Right atrium auricular region (tissue), 2 donors: ENCODE results near the gene MSGN1. TPM values are rescaled to one million over a fixed set of nuclear protein-coding genes. Genes with fewer than 3 reads are reported as not detected.
"Not testable (repeated sequence)": the region's sequence is repeated elsewhere in the genome, so short reads cannot be mapped to it uniquely, and the experiment has no call there.

Source experiments
- DNase-seq: peaks from one replicate; pipeline ENCODE4 v3.0.0-alpha.2; 2019; ENCODE audit warnings: low spot score
- H3K27ac ChIP-seq, 2 donors: fragments of 200-600 bp; sonication (generic); 1 replicate in 1 of 2; 2 replicates in 1 of 2; pipeline ENCODE4 v1.5.1; 2016 to 2019
- H3K27me3 ChIP-seq, 2 donors: fragments of 200-600 bp; sonication (generic); one replicate each; pipeline versions ENCODE4 v1.5.1 to v1.6.0; 2017 to 2019
- H3K36me3 ChIP-seq: fragments of 200-600 bp; sonication (generic); one replicate; pipeline ENCODE4 v1.5.1; 2016
- H3K4me1 ChIP-seq, 2 donors: fragments of 200-600 bp; sonication (generic); one replicate each; pipeline versions ENCODE4 v1.5.1 to v1.6.0; 2017 to 2019
- H3K4me3 ChIP-seq, 2 donors: fragments of 200-600 bp; sonication (generic); 1 replicate in 1 of 2; 2 replicates in 1 of 2; pipeline ENCODE4 v1.5.1; 2017 to 2019; ENCODE audit warnings: mild to moderate bottlenecking in 1 of 2, moderate library complexity in 1 of 2
- H3K9me3 ChIP-seq, 2 donors: fragments of 200-600 bp; sonication (generic); one replicate each; pipeline ENCODE4 v1.5.1; 2019
- CTCF ChIP-seq, 2 donors: fragments of 200-600 bp; sonication (generic); IDR thresholded peaks; one replicate each; pipeline ENCODE4 v1.5.1; 2019; ENCODE audit warnings: antibody characterized with exemption in 2 of 2
- total RNA-seq, 2 donors: library from RNA; depleted of rRNA; stranded (reverse); fragments of >200 nt; gene quantifications; one replicate each; pipeline ENCODE4 v1.1.0, GENCODE V29; 2016

Gene MSGN1
- total RNA-seq, 2 donors from 2014 or later, result not detected

GRCh38 chr2:17815468-17816184 is 634 bp upstream of the MSGN1 start:
- Histone ChIP-seq H3K4me1 (peaks cover 0 to 16% of the 10 kb centered on the region in 2 donors), H3K27ac (no peak overlapping the region), H3K36me3 (no peaks in the 10 kb centered on the region), H3K9me3 (no peaks in the 10 kb centered on the region), H3K27me3 (no peaks in the 10 kb centered on the region), H3K4me3 (no peak overlapping the region)
- TF ChIP-seq CTCF (IDR thresholded peaks at IDR 0.05), result no peak
- DNase-seq, result no peak

DNA sequence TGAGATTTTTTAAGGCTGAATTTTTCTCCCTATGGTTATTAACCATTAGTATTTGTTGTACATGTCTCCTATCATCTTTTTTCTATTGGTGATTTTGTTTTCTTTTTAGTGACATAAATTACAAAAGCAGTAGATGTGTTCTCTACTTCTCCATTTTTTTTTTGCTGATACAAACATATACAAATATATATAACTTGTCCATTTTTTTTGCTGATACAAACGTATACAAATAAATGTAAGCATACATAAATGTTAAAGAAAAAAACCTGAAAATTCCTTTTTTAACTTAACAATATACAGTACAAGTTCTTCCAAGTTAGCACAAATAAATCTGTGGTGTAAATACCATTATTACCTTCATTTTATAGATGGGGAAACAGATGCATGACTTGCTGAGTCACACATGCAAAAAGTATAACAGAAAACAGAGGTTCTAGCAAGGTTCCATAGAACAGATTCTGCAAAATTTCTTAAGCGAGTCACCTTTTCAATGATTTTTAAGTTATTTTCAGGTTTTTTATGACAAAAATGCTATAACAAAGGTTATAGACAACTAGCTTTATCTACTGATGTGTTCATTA is 2.1 kb downstream of the MSGN1 start:
- Histone ChIP-seq H3K9me3 (no peaks in the 10 kb centered on the region), H3K4me3 (no peak overlapping the region), H3K36me3 (no peaks in the 10 kb centered on the region), H3K27me3 (no peaks in the 10 kb centered on the region), H3K27ac (no peak overlapping the region), H3K4me1 (peaks cover 0 to 34% of the 10 kb centered on the region in 2 donors)
- no peak for TF ChIP-seq CTCF (IDR thresholded peaks at IDR 0.05)
- DNase-seq, result no peak

DNA sequence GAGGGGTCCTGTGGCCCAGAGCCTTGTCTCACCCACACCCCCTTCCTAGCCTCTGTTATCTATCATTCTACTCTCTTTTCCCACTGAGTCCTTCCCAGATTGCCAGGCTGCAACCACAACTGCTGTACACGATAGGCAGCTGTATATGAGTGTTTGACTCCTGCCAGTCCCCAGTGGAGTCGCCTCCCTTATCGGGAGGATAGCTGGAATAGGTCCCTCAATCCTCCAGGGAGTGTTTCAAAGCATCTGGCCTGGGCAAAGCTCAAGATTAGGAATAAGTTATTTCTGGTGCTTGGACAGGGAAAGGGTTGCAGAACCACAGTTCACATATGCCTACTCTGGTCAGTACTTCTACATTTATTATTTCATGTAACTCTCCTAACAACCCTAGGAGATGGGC is 4.8 kb downstream of the MSGN1 start:
- Histone ChIP-seq H3K4me1 (peaks cover 0 to 35% of the 10 kb centered on the region in 2 donors), H3K27ac (peak overlapping the region; percentile 76 to 82), H3K36me3 (no peaks in the 10 kb centered on the region), H3K27me3 (no peaks in the 10 kb centered on the region), H3K4me3 (no peak overlapping the region), H3K9me3 (no peaks in the 10 kb centered on the region)
- no peak for TF ChIP-seq CTCF (IDR thresholded peaks at IDR 0.05)
- no peak for DNase-seq

GRCh38 chr2:17821535-17822444 is 5.5 kb downstream of the MSGN1 start:
- Histone ChIP-seq H3K36me3 (no peaks in the 10 kb centered on the region), H3K27ac (peak overlapping the region; percentile 76 to 82), H3K4me1 (peaks cover 0 to 35% of the 10 kb centered on the region in 2 donors), H3K9me3 (no peaks in the 10 kb centered on the region), H3K4me3 (no peak overlapping the region), H3K27me3 (no peaks in the 10 kb centered on the region)
- no peak for DNase-seq
- no peak for TF ChIP-seq CTCF (IDR thresholded peaks at IDR 0.05)

DNA sequence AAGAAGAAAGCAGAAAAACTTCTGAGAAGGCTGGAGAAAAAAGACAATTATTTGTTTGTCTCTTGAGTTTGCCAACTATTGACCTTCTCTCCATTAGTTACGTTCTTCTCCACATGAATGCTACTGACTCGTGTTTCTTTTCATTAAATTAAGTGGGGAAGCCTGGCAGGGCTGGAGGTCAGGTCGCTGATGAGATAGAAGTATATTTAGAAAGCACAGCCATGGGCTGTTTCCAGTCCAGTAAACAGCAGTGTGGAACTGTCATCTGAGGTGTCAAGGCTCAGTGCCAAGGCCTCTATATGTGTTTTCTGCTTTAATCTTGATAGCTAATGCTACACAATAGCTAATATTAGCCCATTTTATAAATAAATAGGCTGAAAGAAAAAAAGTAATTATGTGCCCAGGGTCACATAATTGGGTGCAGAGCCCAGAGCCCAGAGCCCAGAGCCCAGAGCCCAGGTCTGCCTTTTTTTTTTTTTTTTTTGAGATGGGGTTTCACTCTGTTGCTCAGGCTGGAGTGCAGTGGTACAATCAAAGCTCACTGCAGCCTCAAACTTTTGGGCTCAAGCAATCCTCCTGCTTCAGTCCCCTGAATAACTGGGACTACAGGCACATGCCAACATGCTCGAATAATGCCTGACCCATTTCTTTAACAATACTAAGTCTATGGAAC is 6.3 kb downstream of the MSGN1 start:
- H3K27me3 ChIP-seq, result no peaks in the 10 kb centered on the region
- peaks cover 0 to 35% of the 10 kb centered on the region in 2 donors for H3K4me1 ChIP-seq
- DNase-seq, result no peak
- H3K4me3 ChIP-seq, result no peak overlapping the region
- H3K27ac ChIP-seq, result peak overlapping the region; percentile 76 to 82
- H3K36me3 ChIP-seq, result no peaks in the 10 kb centered on the region
- TF ChIP-seq CTCF (IDR thresholded peaks at IDR 0.05), result no peak
- no peaks in the 10 kb centered on the region for H3K9me3 ChIP-seq

- H3K27me3 ChIP-seq, DNase-seq, H3K27ac ChIP-seq, H3K4me3 ChIP-seq, H3K36me3 ChIP-seq, H3K9me3 ChIP-seq: not testable (repeated sequence)
- peaks cover 0 to 35% of the 10 kb centered on the region in 2 donors for H3K4me1 ChIP-seq
Measured at GRCh38 chr2:17823646-17824045, 7.4 kb downstream of the MSGN1 start.
